Activated CD4-positive, alpha-beta T cell treated with anti-CD3 and anti-CD28 coated beads for 36 hours (primary cell): ENCODE results near the gene APCS. TPM values are rescaled to one million over a fixed set of nuclear protein-coding genes. Genes with fewer than 3 reads are reported as not detected.
A peak's percentile ranks its signal among the peaks of the same experiment; 100 is the strongest.

Experiments used
- ATAC-seq: fragments of 200-7000 bp; cut with Tn5 transposase; one replicate; pipeline ENCODE4 v1.10.0; 2021; ENCODE audit warnings: mild to moderate bottlenecking, moderate library complexity
- CTCF ChIA-PET: fragments of 350-600 bp; sonication (Branson Sonifier 250); formaldehyde crosslinking; loops from one replicate; lab custom pipeline; 2021; ENCODE audit warnings: antibody characterized with exemption; lab: Charles Lee
- POLR2A ChIA-PET: fragments of 350-600 bp; sonication (Branson Sonifier 250); formaldehyde crosslinking; loops from one replicate; lab custom pipeline; 2021; ENCODE audit warnings: antibody characterized with exemption, inconsistent platforms; lab: Charles Lee
- DNase-seq: peaks from one replicate; pipeline ENCODE4 v3.0.0-alpha.2; 2020
- H3K27ac Mint-ChIP-seq: one replicate; pipeline ENCODE4 v1.8.0; 2021; ENCODE audit warnings: mixed read lengths
- H3K27me3 Mint-ChIP-seq: one replicate; pipeline ENCODE4 v1.8.0; 2021; ENCODE audit warnings: mixed read lengths
- H3K36me3 Mint-ChIP-seq: one replicate; pipeline ENCODE4 v1.8.0; 2021; ENCODE audit warnings: low read depth, mixed read lengths
- H3K4me1 Mint-ChIP-seq: one replicate; pipeline ENCODE4 v1.8.0; 2021; ENCODE audit warnings: mixed read lengths
- H3K4me3 Mint-ChIP-seq: one replicate; pipeline ENCODE4 v1.8.0; 2021; ENCODE audit warnings: mild to moderate bottlenecking, moderate library complexity, mixed read lengths
- H3K9me3 Mint-ChIP-seq: one replicate; pipeline ENCODE4 v1.8.0; 2021; ENCODE audit warnings: low read depth, mixed read lengths
- intact Hi-C, 2 experiments: fragments of 100-400 bp; cut with DNase I in 1 of 2; cut with micrococcal nuclease in 1 of 2; formaldehyde crosslinking; loops; one replicate each; pipeline versions ENCODE4 v1.14.2 to v1.15.1; 2022 to 2024; cut with DNase I, micrococcal nuclease
- total RNA-seq, 2 experiments: library from RNA; stranded (reverse); gene quantifications; one replicate each; pipeline ENCODE4 v1.2.3, GENCODE V29; 2021

APCS gene
- total RNA-seq, 2 experiments from 2014 or later: not detected

DNA sequence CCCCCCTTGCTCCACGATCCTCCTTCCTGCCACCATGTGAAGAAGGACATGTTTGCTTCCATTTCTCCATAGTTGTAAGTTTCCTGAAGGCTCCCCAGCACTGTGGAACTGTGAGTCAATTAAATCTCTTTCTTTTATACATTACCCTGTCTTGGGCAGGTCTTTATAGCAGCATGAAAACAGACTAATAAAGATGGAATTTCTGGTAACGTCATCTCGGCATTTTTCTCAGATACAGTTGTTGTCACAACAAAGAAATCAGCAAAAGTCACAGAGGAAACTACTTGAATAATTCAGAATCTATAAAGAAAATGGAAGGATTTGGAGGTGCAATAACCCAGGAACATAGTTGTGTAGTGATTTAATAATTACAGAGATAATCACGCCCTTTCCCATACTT is 4.4 kb downstream of the APCS start:
- Mint-ChIP-seq H3K4me3 (no peak overlapping the region), H3K4me1 (no peaks in the 10 kb centered on the region), H3K36me3 (no peaks in the 10 kb centered on the region), H3K27ac (no peak overlapping the region), H3K27me3 (peaks cover 16% of the 10 kb centered on the region), H3K9me3 (no peaks in the 10 kb centered on the region)
- DNase-seq (no peak), ATAC-seq (no peak)
- intact Hi-C loops: no loop called here
- POLR2A ChIA-PET: no interaction called here
- CTCF ChIA-PET: interaction anchor here (0.6 kb wide), 1 partner anchor 184 kb away, joined by 3 read pairs; no protein-coding TSS in a partner anchor

DNA sequence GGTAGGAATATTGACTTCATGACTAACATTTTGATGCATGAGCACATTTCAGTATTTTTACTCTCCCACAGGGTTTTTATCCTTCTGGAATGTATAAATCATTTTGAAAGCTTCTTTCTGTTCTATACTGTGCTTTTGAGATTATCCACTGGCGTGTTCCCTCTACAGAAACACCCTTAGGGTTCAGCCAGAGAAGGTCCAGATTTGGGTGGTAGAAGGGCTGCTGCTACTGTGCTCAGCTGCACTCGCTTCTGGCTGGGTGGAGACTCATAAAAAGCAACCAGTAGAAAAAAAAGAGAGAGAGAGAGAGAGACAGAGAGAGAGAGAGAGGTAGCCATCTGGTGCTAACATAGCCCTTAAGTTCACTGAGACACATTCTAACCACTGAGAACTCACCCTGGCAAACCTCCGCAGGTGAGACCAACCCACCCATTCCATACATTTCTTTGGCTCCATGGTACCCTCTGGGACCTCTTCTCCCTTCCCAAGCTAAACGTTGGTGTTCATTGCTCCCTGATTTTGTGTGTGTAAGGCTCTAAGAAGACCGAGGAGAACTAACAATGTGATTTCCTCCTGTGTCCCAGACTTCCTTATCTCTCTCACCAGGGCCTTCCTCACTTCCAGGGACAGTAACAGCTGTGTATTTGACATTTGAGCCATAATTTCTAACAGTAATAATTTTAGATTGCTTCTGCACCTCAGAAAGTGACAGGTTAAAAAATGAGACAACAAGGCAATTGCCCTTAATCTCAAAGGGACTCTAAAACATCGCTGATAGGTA is 7.2 kb downstream of the APCS start:
- intact Hi-C loops: no loop called here
- peaks cover 29% of the 10 kb centered on the region for H3K27me3 Mint-ChIP-seq
- DNase-seq (no peak), ATAC-seq (no peak)
- H3K27ac Mint-ChIP-seq: no peak overlapping the region
- H3K4me1 Mint-ChIP-seq: no peaks in the 10 kb centered on the region
- ChIA-PET CTCF (no interaction called here), POLR2A (no interaction called here)
- no peaks in the 10 kb centered on the region for H3K36me3 Mint-ChIP-seq
- no peaks in the 10 kb centered on the region for H3K9me3 Mint-ChIP-seq
- H3K4me3 Mint-ChIP-seq: no peak overlapping the region

DNA sequence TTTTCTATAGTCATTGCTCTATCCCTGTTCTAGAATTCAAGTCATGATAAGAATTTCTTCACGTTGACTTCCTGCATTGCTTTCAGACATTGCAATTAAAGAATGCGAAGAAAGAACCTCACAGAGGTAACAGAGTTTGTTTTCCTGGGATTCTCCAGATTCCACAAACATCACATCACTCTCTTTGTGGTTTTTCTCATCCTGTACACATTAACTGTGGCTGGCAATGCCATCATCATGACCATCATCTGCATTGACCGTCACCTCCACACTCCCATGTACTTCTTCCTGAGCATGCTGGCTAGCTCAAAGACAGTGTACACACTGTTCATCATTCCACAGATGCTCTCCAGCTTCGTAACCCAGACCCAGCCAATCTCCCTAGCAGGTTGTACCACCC is 10.6 kb downstream of the APCS start:
- Mint-ChIP-seq H3K27ac (no peak overlapping the region), H3K27me3 (peaks cover 34% of the 10 kb centered on the region), H3K36me3 (no peaks in the 10 kb centered on the region), H3K4me3 (no peak overlapping the region), H3K9me3 (no peaks in the 10 kb centered on the region), H3K4me1 (no peaks in the 10 kb centered on the region)
- ChIA-PET POLR2A (no interaction called here), CTCF (interaction anchor here (0.5 kb wide), 1 partner anchor 151 kb away, joined by 3 read pairs; no protein-coding TSS in a partner anchor)
- intact Hi-C loops: no loop called here
- ATAC-seq (no peak), DNase-seq (no peak)

DNA sequence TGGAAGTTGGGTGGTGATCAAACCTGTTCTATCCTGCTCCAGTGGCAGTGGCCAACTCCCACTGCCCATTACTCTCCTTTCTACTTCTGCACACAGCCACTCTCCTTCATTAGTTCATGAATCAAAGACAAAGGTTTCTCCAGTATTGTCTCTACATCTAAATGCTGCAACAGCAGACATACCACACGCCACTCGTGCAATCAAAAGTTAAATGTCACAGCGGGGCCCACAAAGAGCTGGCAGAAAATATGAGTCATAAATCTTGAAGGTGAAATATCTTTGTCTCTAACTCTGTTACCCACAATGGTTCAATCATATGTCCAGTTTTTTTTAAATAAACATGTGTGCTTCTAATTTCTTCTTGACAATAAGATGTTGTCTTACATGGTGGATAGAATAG is 13.3 kb downstream of the APCS start:
- no peak overlapping the region for H3K4me3 Mint-ChIP-seq
- peak; percentile 5 for DNase-seq
- intact Hi-C loops: no loop called here
- H3K36me3 Mint-ChIP-seq: no peaks in the 10 kb centered on the region
- ATAC-seq: no peak
- peaks cover 23% of the 10 kb centered on the region for H3K27me3 Mint-ChIP-seq
- POLR2A ChIA-PET: no interaction called here
- no peak overlapping the region for H3K27ac Mint-ChIP-seq
- CTCF ChIA-PET: no interaction called here
- H3K9me3 Mint-ChIP-seq: no peaks in the 10 kb centered on the region
- no peaks in the 10 kb centered on the region for H3K4me1 Mint-ChIP-seq

DNA sequence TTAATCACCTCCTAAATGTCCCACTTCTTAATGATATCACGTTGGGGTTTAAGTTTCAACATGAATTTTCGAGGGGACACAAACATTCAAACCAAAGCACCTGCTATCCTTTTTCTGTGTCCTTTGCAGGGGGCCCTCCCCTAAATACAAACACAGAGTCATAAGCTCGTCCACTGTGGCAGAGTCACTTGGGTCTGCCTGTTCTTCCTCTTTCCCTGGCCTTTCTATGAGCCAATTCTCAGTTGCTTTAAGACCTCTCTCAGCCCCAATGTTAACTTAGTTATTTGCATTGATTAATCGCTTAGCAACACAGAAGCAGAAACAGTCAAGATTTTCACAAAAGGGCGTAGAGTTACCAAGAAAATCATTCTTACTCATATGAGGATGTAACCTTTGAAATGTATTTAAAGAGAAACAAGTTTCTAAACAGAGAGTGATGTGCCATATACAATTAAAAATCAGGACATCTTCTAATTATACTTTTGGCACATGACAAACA is 14.9 kb downstream of the APCS start:
- no peaks in the 10 kb centered on the region for H3K36me3 Mint-ChIP-seq
- ATAC-seq: no peak
- H3K4me3 Mint-ChIP-seq: no peak overlapping the region
- peaks cover 23% of the 10 kb centered on the region for H3K27me3 Mint-ChIP-seq
- no peak for DNase-seq
- no peaks in the 10 kb centered on the region for H3K9me3 Mint-ChIP-seq
- ChIA-PET POLR2A (no interaction called here), CTCF (no interaction called here)
- intact Hi-C loops: no loop called here
- H3K27ac Mint-ChIP-seq: no peak overlapping the region
- no peaks in the 10 kb centered on the region for H3K4me1 Mint-ChIP-seq

DNA sequence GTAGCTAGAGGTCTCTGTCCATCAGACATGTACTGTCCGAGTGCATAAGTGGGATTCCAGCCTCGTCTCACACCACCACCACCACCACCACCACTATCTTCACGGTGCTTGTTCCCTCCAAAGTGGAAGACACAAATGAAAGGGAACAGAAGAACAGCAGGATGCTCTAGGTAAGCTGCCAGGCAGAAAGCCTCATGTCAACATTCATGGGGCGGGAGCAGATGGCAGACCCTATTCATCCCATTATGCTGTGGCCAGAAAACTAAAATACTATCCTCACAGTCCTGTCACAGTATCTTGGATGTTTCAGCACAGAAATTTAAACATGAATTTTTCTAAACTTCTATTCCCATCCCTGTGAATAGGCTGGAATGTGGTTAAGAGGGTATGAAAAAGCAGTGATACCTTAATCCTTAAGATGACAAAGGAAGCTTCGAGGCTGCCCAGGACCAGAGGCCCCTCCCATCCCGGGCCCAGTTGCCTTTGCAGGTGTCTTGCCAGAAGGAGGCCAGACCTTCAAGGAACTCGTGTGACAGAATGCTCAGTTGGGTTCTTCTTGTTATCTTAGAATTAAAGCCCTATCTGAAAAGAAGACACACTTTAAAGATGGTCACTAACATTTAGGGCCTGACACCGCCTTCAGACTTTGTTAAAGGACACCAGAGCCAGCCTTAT is 24.7 kb downstream of the APCS start:
- no peaks in the 10 kb centered on the region for H3K4me1 Mint-ChIP-seq
- ATAC-seq: no peak
- intact Hi-C loops: no loop called here
- CTCF ChIA-PET: no interaction called here
- POLR2A ChIA-PET: no interaction called here
- no peak overlapping the region for H3K27ac Mint-ChIP-seq
- no peak overlapping the region for H3K4me3 Mint-ChIP-seq
- no peaks in the 10 kb centered on the region for H3K36me3 Mint-ChIP-seq
- no peak for DNase-seq
- H3K9me3 Mint-ChIP-seq: no peaks in the 10 kb centered on the region
- peaks cover 18% of the 10 kb centered on the region for H3K27me3 Mint-ChIP-seq

DNA sequence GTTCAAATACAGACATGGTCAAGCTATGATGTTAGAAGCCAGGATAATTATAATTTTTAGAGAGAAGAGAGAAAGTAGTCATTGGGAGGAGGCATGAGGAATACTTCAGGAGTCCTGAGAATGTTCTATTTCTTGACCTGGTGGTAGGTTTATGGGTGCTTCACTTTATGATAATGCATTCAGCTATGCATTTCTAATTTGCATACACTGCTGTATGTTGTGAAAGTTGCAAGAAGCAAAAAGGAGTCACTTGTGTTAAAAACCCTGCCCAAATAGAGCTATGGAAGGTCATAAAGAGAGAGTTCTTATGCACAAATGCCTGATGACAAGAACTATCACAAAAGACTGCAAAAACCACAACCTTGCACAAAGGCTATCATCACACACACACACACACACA is 45.3 kb downstream of the APCS start:
- intact Hi-C loops: no loop called here
- DNase-seq (no peak), ATAC-seq (no peak)
- peaks cover 9% of the 10 kb centered on the region for H3K27me3 Mint-ChIP-seq
- H3K27ac Mint-ChIP-seq: no peak overlapping the region
- no peaks in the 10 kb centered on the region for H3K9me3 Mint-ChIP-seq
- H3K4me3 Mint-ChIP-seq: no peak overlapping the region
- CTCF ChIA-PET: no interaction called here
- H3K36me3 Mint-ChIP-seq: no peaks in the 10 kb centered on the region
- POLR2A ChIA-PET: no interaction called here
- H3K4me1 Mint-ChIP-seq: no peaks in the 10 kb centered on the region

Other genes starting within 250 kb of the APCS start
- gene OR10J4, start 155.6 kb upstream of the APCS start, total RNA-seq: not detected
- not detected for gene OR10J1, start 148.1 kb upstream of the APCS start, total RNA-seq
- gene OR10J5, start 51.8 kb upstream of the APCS start, total RNA-seq: not detected
- gene CRP, start 126.8 kb downstream of the APCS start, total RNA-seq: not detected
- 10 to 100 TPM; 23.9 to 26.8 TPM for gene DUSP23, start 193.1 kb downstream of the APCS start, total RNA-seq
- not detected for gene FCRL6, start 214.5 kb downstream of the APCS start, total RNA-seq
- gene SLAMF8, start 239.0 kb downstream of the APCS start, total RNA-seq: under 1 TPM; 0.39 to 0.70 TPM